Loucy (cell line): ENCODE data around the gene ARMC5.

Experiments
- H2AFZ ChIP-seq: fragments of 200-600 bp; sonication (generic); 2 replicates; pipeline ENCODE4 v1.6.0; 2016; ENCODE audit warnings: antibody characterized with exemption, mild to moderate bottlenecking, low read length, moderate library complexity
- H3F3A ChIP-seq: fragments of 200-600 bp; 2 replicates; pipeline ENCODE4 v1.6.0; 2016; ENCODE audit warnings: antibody characterized with exemption, low read depth, mild to moderate bottlenecking
- H3K27me3 ChIP-seq: fragments of 200-600 bp; sonication (generic); 2 replicates; pipeline ENCODE4 v1.6.1; 2014; ENCODE audit warnings: low read length, mild to moderate bottlenecking; ENCODE audit not compliant: insufficient read depth, poor library complexity, severe bottlenecking
- H3K36me3 ChIP-seq: fragments of 200-600 bp; sonication (generic); 2 replicates; pipeline ENCODE4 v1.6.1; 2016; ENCODE audit warnings: low read length; ENCODE audit not compliant: insufficient read depth
- H3K4me1 ChIP-seq: fragments of 200-600 bp; sonication (generic); 2 replicates; pipeline ENCODE4 v1.5.1; 2014; ENCODE audit warnings: low read length, mild to moderate bottlenecking; ENCODE audit not compliant: insufficient read depth, poor library complexity, severe bottlenecking
- H3K4me2 ChIP-seq: fragments of 200-600 bp; sonication (generic); 2 replicates; pipeline ENCODE4 v1.6.0; 2014; ENCODE audit warnings: antibody characterized with exemption, low read length, low read depth, mild to moderate bottlenecking; ENCODE audit not compliant: poor library complexity, severe bottlenecking
- H3K4me3 ChIP-seq: fragments of 200-600 bp; sonication (generic); 2 replicates; pipeline ENCODE4 v1.5.1; 2014; ENCODE audit warnings: low read length, mild to moderate bottlenecking, mixed read lengths; ENCODE audit not compliant: poor library complexity, severe bottlenecking
- H3K79me2 ChIP-seq: fragments of 200-600 bp; sonication (generic); 2 replicates; pipeline ENCODE4 v1.6.1; 2014; ENCODE audit warnings: low read length; ENCODE audit not compliant: insufficient read depth
- H3K9ac ChIP-seq: fragments of 200-600 bp; sonication (generic); 2 replicates; pipeline ENCODE4 v1.6.0; 2014; ENCODE audit warnings: mild to moderate bottlenecking, low read depth, low read length, moderate library complexity; ENCODE audit not compliant: poor library complexity, severe bottlenecking
- H3K9me2 ChIP-seq: fragments of 200-600 bp; sonication (generic); replicated peaks from 2 replicates; pipeline ENCODE4 v1.6.1; 2016; ENCODE audit warnings: low read depth, low read length, mixed read lengths
- H3K9me3 ChIP-seq: fragments of 200-600 bp; sonication (generic); 2 replicates; pipeline ENCODE4 v1.6.1; 2014; ENCODE audit warnings: mild to moderate bottlenecking, antibody characterized with exemption, low read length, low read depth; ENCODE audit not compliant: insufficient read depth
- H4K20me1 ChIP-seq: fragments of 200-600 bp; sonication (generic); 2 replicates; pipeline ENCODE4 v1.6.0; 2014; ENCODE audit warnings: antibody characterized with exemption, low read length, mild to moderate bottlenecking; ENCODE audit not compliant: insufficient read depth, poor library complexity, severe bottlenecking
- CTCF ChIP-seq: fragments of 200-600 bp; sonication (generic); conservative IDR thresholded peaks from 2 replicates; pipeline ENCODE4 v1.5.1; 2014; ENCODE audit warnings: mild to moderate bottlenecking, antibody characterized with exemption, low read length
- EZH2phosphoT487 ChIP-seq: fragments of 200-600 bp; IDR thresholded peaks from 2 replicates; pipeline ENCODE4 v1.6.1; 2018; ENCODE audit warnings: antibody characterized with exemption, mild to moderate bottlenecking, moderate library complexity, borderline replicate concordance

ARMC5 gene

DNA sequence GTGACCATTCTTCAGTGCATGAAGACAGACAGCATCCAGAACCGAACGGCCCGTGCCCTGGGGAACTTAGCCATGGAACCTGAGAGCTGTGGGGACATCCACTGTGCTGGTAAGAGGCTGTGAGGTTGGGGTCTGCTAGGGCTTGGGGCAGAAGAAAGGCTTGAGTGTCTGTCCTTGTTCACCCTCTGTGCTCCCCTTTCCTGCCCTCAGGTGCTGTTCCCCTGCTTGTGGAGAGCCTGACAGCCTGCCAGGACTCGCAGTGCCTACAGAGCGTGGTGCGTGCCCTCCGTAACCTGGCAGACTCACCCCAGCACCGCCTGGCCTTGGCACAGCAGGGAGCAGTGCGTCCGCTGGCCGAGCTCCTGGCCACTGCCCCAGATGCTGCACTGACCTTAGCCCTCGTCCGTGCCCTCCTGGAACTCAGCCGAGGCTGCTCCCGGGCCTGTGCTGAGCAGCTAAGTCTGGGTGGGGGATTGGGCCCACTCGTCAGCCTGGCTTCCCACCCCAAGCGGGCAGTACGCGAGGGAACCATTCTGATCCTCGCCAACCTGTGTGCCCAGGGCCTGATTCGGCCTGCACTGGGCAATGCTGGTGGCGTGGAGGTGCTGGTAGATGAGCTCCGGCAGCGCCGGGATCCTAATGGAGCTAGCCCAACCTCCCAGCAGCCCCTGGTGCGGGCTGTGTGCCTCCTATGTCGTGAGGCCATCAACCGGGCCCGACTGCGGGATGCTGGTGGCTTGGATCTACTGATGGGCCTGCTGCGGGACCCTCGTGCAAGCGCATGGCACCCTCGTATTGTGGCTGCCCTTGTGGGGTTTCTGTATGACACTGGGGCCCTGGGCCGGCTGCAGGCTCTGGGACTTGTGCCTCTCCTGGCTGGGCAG lies 2.9 kb downstream of the ARMC5 start:
- Histone ChIP-seq H3K4me2 (no peak overlapping the region), H3K36me3 (peaks cover 34% of the 10 kb centered on the region; the same call in 1 of the 2 replicates), H3K9ac (no peak overlapping the region), H3F3A (peaks cover 6% of the 10 kb centered on the region), H4K20me1 (peaks cover 25% of the 10 kb centered on the region), H3K4me3 (no peak overlapping the region), H2AFZ (no peak overlapping the region), H3K27me3 (no peaks in the 10 kb centered on the region), H3K79me2 (peaks cover 52% of the 10 kb centered on the region), H3K9me3 (no peaks in the 10 kb centered on the region), H3K4me1 (peaks cover 32% of the 10 kb centered on the region), H3K9me2 (no peaks in the 10 kb centered on the region)
- TF ChIP-seq EZH2phosphoT487 (no peak), CTCF (no peak)

DNA sequence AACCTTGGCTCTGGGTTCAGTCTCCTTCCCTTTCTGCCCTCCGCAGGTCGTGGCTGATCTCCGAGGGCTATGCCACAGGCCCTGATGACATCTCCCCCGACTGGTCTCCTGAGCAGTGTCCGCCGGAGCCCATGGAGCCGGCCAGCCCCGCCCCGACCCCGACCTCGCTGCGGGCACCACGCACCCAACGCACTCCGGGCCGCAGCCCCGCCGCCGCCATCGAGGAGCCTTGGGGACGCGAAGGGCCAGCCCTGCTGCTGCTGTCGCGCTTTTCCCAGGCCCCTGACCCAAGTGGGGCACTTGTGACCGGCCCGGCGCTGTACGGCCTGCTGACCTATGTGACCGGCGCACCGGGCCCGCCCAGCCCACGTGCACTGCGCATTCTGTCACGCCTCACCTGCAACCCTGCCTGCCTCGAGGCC lies 5.1 kb downstream of the ARMC5 start:
- Histone ChIP-seq H3K36me3 (peaks cover 34% of the 10 kb centered on the region; the same call in 1 of the 2 replicates), H3K4me2 (no peak overlapping the region), H3F3A (no peaks in the 10 kb centered on the region; the same call in 1 of the 2 replicates), H3K4me3 (no peak overlapping the region), H4K20me1 (peaks cover 15% of the 10 kb centered on the region), H3K9me3 (no peaks in the 10 kb centered on the region), H3K4me1 (peaks cover 35% of the 10 kb centered on the region), H3K9me2 (no peaks in the 10 kb centered on the region), H3K27me3 (no peaks in the 10 kb centered on the region), H3K79me2 (peaks cover 49% of the 10 kb centered on the region), H2AFZ (no peak overlapping the region), H3K9ac (no peak overlapping the region)
- TF ChIP-seq EZH2phosphoT487 (no peak), CTCF (no peak)

- peaks cover 49% of the 10 kb centered on the region for H3K79me2 ChIP-seq
- H3K9ac ChIP-seq = no peak overlapping the region
- H2AFZ ChIP-seq = no peak overlapping the region
- no peaks in the 10 kb centered on the region for H3K9me3 ChIP-seq
- H3K4me3 ChIP-seq = no peak overlapping the region
- H3K27me3 ChIP-seq = no peaks in the 10 kb centered on the region
- H3K9me2 ChIP-seq = no peaks in the 10 kb centered on the region
- H3K36me3 ChIP-seq = peaks cover 34% of the 10 kb centered on the region; the same call in 1 of the 2 replicates
- H3K4me1 ChIP-seq = peaks cover 35% of the 10 kb centered on the region
- no peaks in the 10 kb centered on the region; the same call in 1 of the 2 replicates for H3F3A ChIP-seq
- peaks cover 15% of the 10 kb centered on the region for H4K20me1 ChIP-seq
- TF ChIP-seq EZH2phosphoT487 (no peak), CTCF (no peak)
- H3K4me2 ChIP-seq = no peak overlapping the region
These were observed 5.5 kb downstream of the ARMC5 start for GRCh38 chr16:31464781-31465260.
